Suppressor macrophage treated with lipopolysaccharide for 1 hour (primary cell): Measurements from ENCODE around the gene PRIM2.
"Not testable (repeated sequence)": the region's sequence is repeated elsewhere in the genome, so short reads cannot be mapped to it uniquely, and the experiment has no call there.

Experiments used
- DNase-seq, 3 donors: peaks; one replicate each; pipeline ENCODE4 v3.0.0-alpha.2; 2020 to 2022

The PRIM2 gene

GRCh38 chr6:57317060-57317943, at the start of gene PRIM2:
Gene PRIM2 (plus strand): TSS chr6:57317630. CDS start chr6:57318446, 816 bp downstream.
- peak; percentile 86 to 91 (median 86) for DNase-seq

GRCh38 chr6:57268294-57268640, 49.2 kb upstream of the PRIM2 start:
- no peak for DNase-seq

GRCh38 chr6:57274113-57274824, 43.2 kb upstream of the PRIM2 start:
- not testable (repeated sequence) for DNase-seq

- no peak for DNase-seq
These were observed 42.0 kb upstream of the PRIM2 start for GRCh38 chr6:57275384-57275783.

DNA sequence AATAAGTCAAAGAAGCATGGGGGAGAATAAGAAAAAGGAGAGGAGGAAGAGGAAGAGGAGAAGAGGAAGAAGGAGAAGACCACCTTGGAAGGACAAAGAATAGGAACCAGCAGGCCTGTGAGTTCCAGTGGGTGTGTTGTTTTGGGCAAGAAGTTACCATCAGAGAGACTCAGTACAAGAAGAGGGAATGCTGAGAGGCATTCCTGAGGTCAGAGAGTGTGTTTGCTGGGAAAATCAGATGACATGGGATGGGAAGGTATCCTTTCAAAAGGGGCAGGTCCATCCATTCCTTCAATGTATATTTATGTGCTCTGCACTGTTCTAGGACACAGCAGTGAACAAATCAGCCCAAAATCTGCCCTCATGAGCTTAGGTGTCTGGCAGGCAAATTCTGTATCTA, 40.5 kb upstream of the PRIM2 start:
- no peak for DNase-seq

GRCh38 chr6:57278570-57278969, 38.9 kb upstream of the PRIM2 start:
- DNase-seq = no peak

DNA sequence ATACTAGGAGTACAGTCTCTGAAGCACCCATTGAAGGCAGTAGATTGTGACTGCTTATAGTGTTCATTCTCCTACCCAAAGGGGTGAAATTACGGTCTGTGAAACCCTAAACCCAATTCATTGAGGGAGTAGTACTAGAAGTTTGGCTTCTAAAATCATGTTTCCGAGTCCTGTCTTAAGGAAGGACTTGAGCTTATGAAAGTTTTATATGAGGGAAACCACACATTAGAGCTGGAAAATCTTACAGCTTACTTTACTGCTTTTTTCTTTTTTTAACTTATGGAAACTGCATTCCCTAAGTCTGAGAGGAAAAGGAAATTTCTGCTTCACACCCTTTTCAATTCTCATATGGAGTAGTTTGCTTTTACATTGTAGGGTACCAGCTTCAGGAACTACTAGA, 38.4 kb upstream of the PRIM2 start:
- no peak for DNase-seq

GRCh38 chr6:57283106-57283505, 34.3 kb upstream of the PRIM2 start:
- DNase-seq = peak in 1 of 3 donors; percentile 10

- peak in 1 of 3 donors; percentile 14 for DNase-seq
These were observed 33.4 kb upstream of the PRIM2 start for GRCh38 chr6:57283911-57284455.

GRCh38 chr6:57288136-57288535, 29.3 kb upstream of the PRIM2 start:
- DNase-seq = not testable (repeated sequence)

DNA sequence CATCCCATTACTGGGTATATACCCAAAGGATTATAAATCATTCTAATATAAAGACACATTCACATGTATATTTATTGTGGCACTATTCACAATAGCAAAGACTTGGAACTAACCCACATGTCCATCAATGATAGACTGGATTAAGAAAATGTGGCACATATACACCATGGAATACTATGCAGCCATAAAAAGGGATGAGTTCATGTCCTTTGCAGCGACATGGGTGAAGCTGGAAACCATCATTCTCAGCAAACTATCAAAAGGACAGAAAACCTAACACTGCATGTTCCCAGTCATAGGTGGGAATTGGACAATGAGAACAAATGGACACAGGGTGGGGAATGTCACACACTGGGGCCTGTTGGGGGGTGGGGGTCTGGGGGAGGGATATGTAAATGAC, 24.0 kb upstream of the PRIM2 start:
- not testable (repeated sequence) for DNase-seq

DNA sequence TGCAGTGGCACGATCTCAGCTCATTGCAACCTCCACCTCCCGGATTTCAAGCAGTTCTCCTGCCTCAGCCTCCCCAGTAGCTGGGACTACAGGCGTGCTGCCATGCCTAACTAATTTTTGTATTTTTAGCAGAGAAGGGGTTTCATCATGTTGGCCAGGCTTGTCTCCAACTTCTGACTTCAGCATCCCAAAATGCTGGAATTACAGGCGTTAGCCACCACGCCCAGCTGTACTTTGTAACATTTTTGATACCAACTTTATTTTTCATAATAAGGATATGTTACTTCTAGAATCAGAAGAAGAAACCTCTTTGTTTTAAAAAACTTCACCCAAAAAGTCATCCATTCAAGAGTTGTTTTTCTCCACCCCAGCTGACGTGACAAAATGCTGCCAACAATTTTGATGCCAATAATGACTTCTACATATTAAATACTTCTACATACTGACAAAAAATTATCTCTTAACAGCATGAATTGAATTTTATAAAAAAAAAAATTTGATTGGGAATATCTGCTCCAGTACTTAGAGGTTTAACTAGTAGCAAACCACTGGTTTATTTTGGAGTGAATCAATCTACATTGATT, 22.5 kb upstream of the PRIM2 start:
- DNase-seq = no peak

DNA sequence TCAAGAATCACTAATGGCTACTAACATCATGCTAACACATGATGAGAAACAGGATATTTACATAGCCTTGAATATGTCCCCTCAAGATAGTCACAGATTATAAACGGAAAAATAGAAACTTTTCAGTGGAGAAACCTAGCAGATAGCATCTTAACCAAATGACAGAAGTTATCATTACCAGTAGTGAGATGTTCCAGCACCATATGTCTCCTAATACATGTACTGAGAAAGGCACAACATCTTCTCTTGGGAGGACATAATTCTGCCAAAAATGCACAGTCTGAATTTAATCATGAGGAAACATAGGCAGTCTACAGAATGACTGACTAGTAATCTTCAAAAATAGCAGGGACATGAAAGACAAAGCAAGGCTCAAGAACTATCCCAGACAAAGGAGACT, 19.9 kb upstream of the PRIM2 start:
- no peak for DNase-seq

DNA sequence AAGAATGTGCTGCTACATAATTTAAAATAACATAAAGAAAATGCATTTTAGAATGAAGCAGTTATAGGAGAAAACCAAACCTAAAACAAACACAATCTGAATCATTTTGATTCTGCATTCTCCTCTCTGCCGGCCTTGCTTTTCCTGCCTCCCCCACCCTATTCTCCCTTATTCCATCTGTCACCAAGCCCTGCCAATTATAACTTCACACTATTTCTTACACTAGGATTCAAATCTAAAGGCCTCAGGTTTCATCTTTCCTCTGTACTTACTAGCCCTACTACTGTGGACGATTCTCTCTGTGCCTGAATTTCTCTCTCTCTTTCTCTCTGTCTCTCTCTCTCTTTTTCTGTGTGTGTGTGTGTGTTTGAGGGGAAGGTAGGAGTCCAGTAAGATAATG, 18.7 kb upstream of the PRIM2 start:
- no peak for DNase-seq

DNA sequence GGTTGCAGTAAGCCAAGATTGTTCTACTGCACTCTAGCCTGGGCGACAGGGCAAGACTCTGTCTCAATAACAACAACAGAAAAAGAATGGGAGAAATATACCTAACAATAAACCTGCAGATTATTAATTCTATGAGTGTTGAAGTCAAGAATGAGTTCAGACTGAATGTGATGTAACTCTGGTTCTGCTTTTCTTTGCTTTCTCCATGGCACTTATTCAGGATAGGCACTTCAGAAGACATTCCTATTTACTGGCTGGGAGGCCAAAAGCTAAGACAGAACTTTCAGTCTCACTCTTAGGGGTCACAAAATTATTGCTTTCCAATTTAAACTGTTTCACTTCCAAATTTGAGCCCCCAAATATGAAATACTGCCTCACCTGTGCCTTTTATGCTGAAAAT, 15.7 kb upstream of the PRIM2 start:
- no peak for DNase-seq

- no peak for DNase-seq
These were observed 15.0 kb upstream of the PRIM2 start for GRCh38 chr6:57302477-57302876.

- no peak for DNase-seq
These were observed 13.3 kb upstream of the PRIM2 start for GRCh38 chr6:57303931-57304681.

GRCh38 chr6:57305107-57305506, 12.3 kb upstream of the PRIM2 start:
- peak in 1 of 3 donors; percentile 17 for DNase-seq

DNA sequence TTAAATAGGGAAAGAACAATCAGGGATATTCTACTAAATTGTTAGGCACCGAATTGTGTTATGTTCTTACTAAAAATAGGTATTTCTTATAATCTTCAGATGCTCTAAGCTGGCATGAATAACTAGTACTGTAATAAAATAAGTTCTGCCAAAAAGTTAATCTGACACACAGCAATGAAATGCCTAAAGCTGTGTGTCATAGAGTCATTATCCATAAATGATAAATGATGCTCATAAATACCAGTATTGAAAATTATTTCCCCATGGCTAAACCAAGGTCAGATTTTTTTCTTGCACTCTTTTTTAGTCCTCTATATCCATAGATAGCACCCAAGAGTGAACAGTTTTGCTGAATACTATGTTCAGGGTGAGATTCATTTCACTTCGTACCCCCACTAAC, 11.7 kb upstream of the PRIM2 start:
- DNase-seq = no peak

- DNase-seq = no peak
These were observed 11.2 kb upstream of the PRIM2 start for GRCh38 chr6:57306273-57306672.

DNA sequence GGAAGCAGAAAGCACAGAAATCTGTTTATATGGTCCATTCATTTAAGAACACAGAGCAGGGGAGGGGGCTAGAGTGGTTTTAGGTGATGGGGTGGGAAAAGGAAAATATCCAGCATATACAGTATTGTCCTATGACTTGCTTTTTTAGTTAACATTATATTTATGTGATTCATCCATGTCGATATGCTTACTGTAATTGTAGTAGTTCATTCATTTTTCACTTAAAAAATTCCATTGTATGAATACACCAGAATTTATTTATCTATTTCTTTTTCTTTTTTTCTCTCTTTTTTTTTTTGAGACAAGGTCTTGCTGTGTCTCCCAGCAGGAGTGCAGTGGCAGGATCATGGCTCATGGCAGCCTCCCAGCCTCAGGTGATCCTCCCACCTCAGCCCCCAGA, 9.6 kb upstream of the PRIM2 start:
- no peak for DNase-seq

DNA sequence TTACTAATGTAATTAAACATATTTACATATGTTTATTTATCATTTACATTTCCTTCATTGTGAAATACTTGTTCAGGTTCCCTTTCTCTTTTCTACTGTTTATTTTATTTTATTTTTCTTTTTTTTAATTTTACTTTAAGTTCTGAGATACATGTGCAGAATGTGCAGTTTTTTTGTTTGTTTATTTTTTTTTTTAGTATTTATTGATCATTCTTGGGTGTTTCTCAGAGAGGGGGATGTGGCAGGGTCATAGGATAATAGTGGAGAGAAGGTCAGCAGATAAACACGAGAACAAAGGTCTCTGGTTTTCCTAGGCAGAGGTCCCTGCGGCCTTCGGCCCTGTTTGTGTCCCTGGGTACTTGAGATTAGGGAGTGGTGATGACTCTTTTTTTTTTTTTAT, 8.7 kb upstream of the PRIM2 start:
- DNase-seq = not testable (repeated sequence)
